GM12865 (cell line): ENCODE data around the gene NFIA.

ENCODE experiments used
- DNase-seq: peaks from one replicate; pipeline ENCODE4 v3.0.0; 2010; ENCODE audit warnings: low read depth
- H3K4me3 ChIP-seq: 2 replicates; pipeline ENCODE4 v1.5.1; 2011; ENCODE audit warnings: mild to moderate bottlenecking, low read depth, low read length, control low read depth
- TF ChIP-seq, protein P1 (sequence below): IDR thresholded peaks from 2 replicates; pipeline ENCODE4 v1.5.1; 2011; ENCODE audit warnings: low read length, control low read depth, low read depth, inconsistent platforms; ENCODE audit not compliant: insufficient read depth; ENCODE audit errors: missing control alignments

The NFIA gene

DNA sequence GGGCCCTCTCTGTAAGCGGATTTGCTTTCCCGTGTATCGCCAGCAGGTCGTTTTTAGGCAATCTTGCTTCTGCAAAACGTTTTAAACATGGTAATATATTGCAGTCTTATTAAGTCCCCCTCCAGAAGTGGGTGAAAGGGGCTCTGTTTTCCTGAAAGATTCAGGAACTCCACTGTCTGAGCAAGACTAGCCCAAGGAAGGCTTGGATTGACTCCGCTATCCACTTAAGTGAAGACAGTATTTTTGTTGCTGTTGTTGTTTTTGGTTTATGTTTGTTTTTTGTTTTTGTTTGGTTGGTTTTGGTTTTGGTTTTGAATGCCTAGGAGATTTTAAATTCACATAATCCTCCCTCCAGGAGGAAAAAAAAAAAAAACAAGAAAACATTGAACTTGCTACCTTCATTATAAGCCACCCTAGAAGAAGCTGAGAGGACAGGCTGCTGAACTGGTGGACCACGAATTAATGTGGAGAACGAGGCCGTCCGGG lies 29.1 kb upstream of the NFIA start:
- peak overlapping the region; percentile 10 for H3K4me3 ChIP-seq
- DNase-seq: no peak
- TF ChIP-seq, protein P1, sequence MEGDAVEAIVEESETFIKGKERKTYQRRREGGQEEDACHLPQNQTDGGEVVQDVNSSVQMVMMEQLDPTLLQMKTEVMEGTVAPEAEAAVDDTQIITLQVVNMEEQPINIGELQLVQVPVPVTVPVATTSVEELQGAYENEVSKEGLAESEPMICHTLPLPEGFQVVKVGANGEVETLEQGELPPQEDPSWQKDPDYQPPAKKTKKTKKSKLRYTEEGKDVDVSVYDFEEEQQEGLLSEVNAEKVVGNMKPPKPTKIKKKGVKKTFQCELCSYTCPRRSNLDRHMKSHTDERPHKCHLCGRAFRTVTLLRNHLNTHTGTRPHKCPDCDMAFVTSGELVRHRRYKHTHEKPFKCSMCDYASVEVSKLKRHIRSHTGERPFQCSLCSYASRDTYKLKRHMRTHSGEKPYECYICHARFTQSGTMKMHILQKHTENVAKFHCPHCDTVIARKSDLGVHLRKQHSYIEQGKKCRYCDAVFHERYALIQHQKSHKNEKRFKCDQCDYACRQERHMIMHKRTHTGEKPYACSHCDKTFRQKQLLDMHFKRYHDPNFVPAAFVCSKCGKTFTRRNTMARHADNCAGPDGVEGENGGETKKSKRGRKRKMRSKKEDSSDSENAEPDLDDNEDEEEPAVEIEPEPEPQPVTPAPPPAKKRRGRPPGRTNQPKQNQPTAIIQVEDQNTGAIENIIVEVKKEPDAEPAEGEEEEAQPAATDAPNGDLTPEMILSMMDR: no peak

DNA sequence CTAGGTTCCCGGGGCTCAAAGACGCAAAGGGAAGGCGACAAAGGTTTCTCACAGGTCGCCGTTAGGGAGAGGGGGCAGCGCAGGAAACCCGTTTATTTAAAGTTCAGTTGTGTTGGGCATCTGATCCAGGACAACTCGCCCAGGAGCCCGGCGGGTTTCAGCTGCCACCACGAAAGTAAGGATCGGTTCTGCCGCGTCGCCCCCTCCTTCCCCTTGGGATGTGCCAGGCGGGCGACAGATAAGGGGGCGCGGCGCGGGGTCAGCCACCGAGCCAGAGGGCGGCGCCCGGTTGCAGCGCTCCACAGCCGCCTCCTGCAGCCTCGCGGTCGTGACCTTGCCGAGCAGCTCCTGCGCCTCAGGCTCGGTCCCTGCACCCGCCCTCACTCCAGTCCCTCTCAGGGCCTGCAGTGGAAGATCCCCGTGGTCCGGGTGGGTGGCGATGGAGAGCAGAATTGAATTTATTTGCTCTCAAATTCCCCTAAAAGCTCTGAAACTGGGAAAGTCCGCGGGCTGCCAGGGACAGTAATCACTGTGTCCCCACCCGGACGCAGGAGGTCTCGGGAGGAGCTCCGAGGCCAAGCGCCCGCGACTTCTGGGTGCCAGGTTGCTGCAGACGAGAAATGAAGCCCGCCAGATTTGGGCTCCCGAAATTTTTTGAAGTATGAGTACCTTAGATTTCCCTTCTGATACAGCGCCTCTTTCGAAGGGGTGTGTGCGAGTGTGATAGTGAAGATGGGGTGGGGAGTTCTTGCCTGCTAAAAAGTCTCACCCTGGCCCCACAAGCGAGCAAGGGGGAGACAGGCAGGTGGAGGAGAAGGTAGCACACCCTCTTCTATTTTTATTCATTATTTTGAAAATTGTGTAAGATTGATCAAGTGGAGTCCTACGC lies 28.4 kb upstream of the NFIA start:
- peak overlapping the region; percentile 10 for H3K4me3 ChIP-seq
- TF ChIP-seq, protein P1: no peak
- DNase-seq: no peak

DNA sequence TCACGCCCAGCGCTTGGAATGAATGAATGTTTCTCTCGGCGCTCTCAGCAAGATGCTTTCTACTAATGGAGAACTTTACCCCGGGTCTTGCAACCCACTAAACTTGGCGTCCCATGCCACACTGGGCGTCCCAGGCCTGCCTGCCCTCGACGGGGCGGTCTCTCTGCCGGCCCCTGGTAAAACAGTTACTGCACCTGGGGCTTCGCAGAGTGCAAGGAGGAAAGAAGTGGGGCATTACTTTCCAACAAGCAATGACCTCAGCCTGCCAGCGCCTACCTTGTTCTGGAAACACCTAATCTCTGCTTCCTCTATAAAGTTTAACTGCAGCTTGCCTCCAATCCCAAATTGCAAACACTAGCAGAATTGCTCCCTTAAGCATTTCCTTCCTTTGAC lies 27.8 kb upstream of the NFIA start:
- DNase-seq: no peak
- TF ChIP-seq, protein P1: no peak
- no peak overlapping the region for H3K4me3 ChIP-seq

DNA sequence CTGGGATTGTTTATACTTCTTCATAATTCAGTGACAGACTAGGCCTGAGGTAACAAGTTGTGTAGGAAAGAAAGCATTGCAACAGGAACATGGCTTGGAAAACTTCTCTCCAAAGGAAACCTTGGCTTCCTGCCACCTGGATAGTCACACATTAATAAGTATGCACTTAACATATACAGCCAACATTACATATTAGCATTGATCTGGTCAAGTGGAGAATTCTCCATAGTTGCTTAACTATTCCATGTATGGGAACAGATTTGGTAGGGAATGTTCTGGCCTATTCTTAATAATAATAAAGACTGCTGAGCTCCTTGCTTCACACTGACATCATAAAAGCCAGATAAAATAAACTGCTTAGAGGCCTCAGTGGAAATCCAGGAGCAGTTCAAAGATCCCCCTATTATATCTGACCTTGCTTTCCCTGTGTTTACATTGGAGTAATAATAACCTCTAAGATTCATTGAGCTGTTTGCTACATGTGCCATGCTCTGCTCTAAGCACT lies 27.2 kb upstream of the NFIA start:
- no peak for DNase-seq
- H3K4me3 ChIP-seq: no peak overlapping the region
- TF ChIP-seq, protein P1: no peak

DNA sequence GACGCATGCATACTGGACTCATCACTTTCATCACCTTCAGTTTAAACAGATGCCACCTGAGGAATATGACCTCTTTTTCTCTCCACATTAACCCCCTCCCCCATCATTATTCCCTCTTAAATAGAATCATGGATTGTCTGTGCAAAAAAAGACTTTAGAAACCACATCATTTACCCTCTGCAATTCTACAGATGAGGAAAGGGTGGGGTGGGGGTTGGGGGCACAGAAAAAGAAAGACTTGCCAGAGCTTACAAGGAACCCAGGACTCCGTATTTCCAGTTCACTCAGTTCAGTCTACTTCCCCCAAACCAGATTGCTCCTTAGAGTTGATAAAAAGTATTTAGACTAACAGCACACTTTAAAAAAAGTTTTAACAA lies 26.2 kb upstream of the NFIA start:
- DNase-seq: no peak
- no peak overlapping the region for H3K4me3 ChIP-seq
- TF ChIP-seq, protein P1: no peak

DNA sequence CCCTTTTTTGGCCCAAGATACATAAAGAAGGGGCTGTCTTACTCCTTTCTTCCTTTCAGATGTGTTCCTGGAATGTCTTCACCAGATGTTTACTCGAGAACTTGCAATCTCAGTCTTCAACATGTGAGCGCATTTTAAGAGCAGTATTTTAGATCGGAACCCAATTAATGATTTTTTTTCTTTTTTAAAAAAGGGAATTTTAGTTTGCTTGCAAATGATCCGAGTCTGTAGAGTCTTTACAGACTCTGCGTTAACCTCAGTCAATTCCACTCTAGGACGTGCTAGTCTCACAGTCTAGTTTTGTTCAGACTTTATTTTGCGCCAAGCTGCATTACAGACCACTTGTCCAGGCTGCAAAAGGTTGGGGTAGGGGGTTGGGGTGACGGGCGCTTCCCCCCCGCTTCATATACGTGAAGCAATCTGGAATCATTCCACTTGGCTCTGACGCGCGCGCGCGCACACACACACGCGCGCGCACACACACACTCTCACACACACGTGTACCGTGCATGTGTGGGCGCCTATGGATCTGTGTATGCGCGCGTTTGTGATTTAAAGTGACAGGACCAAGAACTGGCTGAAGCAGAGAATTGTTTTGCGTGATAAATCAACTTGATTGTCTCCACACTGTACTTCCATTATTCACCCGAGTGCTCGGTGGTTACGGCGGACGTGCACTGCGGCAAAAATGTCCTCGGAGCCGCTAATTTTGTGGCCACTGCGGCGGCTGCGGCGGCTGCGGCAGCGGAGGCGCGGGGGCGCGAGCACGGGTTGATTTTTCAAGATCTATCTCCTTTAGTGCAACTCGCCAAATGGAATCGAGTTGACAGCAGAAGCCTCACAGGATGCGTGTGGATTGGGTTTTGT lies 25.6 kb upstream of the NFIA start:
- TF ChIP-seq, protein P1: no peak
- no peak for DNase-seq
- H3K4me3 ChIP-seq: peak overlapping the region; percentile 28
